GM12872 (cell line): ENCODE results near the gene TMEM255B.

ENCODE experiments used
- TF ChIP-seq, protein P1 (sequence below): IDR thresholded peaks from 3 replicates; pipeline ENCODE4 v1.5.1; 2011; ENCODE audit warnings: low read depth, mild to moderate bottlenecking, low read length, moderate library complexity; ENCODE audit not compliant: insufficient read depth

Gene TMEM255B

DNA sequence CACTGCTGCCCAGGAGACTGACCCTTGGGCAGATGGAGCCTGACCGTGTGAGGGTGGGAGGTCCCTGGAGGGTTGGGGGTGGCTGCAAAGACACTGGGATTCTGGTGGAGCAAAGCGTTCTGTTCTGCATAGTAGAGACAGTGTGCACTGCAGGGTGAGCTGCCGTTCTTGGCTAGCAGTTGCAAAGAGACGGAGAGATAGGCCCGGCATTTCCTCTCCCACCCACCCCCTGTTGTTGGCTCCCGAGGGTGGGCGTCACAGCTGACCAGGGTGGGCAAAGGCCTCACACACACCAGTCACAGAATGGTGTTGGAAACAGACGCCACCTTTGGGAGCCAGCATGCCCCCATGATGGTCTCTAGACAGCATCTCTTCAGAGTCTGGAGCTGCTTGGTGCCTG lies 11.4 kb downstream of the TMEM255B start:
- TF ChIP-seq, protein P1, sequence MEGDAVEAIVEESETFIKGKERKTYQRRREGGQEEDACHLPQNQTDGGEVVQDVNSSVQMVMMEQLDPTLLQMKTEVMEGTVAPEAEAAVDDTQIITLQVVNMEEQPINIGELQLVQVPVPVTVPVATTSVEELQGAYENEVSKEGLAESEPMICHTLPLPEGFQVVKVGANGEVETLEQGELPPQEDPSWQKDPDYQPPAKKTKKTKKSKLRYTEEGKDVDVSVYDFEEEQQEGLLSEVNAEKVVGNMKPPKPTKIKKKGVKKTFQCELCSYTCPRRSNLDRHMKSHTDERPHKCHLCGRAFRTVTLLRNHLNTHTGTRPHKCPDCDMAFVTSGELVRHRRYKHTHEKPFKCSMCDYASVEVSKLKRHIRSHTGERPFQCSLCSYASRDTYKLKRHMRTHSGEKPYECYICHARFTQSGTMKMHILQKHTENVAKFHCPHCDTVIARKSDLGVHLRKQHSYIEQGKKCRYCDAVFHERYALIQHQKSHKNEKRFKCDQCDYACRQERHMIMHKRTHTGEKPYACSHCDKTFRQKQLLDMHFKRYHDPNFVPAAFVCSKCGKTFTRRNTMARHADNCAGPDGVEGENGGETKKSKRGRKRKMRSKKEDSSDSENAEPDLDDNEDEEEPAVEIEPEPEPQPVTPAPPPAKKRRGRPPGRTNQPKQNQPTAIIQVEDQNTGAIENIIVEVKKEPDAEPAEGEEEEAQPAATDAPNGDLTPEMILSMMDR, result no peak

DNA sequence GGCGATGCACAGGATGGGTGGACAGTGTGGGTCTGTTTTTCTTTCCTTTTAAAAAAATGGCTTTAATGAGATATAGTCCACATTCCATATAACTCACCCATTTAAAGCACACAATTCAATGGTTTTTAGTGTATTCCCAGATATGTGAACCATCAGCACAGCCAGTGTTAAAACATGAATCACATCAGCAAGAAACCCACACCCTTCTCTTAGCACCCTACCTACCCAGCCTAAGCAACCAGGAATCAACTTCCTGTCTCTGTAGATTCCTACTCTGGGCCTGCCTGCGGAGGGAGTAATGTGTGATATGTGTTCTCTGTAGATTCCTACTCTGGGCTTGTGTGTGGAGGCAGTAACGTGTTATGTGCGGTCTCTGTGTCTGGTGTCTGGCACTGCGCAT lies 11.9 kb downstream of the TMEM255B start:
- TF ChIP-seq, protein P1, result no peak

DNA sequence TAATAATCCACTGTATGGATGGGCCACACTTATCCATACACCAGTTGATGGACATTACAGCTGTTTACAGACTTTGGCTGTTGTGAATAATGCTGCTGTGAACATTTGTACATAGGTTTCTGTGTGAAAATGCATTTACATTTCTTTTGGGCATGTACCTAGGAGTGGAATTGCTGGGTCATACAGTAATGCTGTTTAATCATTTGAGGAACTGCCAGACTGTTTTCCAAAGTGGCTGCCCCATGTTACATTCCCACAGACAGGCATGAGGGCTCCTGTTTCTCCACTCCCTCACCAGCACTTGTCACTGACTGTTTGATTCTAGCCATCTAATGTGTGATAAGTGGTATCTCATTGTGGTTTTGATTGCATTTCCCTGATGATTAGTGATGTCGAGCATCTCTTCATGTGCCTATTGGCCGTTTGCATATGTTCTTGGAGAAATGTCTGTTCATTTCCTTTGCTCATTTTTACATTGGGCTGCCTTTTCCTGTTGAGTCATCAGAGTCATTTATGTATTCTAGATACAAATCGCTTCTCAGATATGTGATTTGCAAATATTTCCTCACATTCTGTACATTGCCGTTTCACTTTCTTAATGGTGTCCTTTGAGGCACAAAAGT lies 12.8 kb downstream of the TMEM255B start:
- TF ChIP-seq, protein P1, result no peak

DNA sequence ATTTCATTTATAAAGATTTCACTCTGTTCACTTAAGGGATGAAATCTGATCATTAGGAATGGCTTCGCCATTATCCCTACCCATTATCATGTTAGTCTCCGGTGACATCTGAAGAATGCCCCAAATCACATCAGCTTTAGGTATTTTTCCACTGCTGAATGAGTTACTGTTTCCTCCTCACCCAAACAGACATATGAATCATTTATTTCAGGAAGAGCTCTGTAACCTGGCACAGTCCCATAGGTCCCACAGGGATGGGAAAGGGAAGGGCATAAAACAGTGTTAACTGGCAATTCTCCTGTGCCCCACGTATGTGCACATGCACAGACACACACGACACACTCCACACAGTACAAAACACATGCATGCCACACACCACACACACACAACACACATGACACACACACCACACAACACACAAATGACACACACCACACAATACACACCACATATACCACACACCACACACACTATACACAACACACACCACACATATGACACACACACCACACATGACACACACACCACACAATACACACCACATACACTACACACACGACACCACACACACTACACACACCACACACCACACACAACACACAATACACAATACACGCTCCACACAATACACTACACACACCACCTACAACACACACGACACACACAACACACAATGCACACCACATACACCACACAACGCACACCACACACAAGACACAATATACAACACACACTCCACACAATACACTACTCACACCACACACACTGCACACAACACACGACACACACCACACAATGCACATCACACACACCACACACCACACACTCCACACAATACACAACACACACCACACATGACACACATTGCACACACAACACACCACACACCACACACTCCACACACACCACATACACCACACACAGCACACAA lies 15.4 kb downstream of the TMEM255B start:
- TF ChIP-seq, protein P1, result no peak

DNA sequence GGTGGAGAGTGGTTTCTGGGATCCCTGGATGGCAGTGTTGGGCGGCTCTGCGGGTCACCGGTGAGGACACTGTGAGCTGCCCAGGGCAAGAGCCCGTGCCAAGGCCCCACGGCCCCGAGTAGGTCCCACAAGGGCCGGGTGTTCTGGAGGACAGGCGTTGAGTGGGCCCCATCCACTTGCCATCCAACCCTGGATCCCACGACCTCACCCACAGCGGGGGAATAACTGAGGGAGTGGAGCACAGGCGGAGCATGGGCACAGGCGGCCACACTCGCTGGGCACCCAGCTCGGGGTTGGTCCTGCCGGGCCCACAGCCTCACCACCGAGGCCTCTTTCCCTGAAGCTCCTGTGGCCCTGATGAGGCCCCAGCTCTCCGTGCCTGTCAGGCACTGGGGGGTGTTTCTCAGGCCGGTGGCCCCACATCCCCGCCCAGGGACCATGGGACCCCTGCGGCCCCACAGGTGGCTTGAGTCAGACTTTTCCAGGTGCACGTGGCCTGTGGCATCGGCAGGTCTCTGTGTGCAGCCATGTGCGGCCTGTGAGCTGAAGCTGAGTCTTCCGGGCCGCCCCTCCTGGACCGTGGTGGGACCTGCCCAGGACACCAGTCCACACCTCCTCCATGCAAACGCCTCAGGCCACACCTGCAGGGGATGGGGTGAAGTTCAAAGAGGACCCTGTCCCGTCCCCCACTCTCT lies 16.6 kb downstream of the TMEM255B start:
- TF ChIP-seq, protein P1, result no peak

DNA sequence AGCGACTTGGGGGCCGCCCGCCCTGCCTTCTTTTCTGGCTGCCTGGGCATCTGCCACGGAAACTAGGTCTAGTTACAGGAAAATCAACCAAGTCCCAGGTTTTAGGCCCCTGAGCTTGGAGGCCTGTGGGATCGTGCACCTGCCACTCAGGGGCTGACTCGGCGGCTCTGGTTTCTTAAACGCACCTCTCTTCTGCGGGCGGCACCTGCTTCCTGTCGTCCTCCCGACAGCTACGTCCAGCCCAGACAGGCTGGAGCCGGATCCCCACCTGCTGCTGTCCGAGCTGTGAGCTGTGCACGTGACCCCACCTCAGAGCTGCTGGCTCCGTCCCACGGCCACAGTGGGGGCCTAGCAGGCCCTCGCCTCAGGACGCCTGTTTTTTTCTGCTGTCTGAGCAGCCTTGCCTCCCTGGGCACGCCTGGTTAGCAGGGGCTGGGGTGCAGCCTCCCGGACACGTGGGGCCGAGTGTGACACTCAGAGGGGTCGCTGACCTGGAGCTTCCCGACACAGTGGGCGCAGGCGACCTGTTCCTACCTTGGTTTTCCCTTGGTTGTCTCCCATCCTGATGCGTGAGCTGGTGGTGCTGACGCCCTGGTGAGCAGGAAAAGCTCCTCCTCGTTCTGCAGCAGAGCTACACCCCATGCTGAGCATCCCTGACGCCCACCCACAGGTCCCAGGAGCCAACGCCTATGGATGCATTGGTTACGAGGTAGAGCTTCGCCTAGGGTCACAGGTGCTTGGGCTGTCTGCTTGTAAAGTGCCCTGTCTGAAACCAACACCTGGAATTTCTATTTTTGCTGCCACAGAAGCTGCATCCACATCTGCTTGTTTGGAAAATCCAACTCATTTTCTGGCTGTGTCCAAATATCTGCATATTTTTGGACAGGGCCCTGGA lies 17.5 kb downstream of the TMEM255B start:
- TF ChIP-seq, protein P1, result no peak
